ENCODE measurements around the gene LNX2. TPM values are rescaled to one million over a fixed set of nuclear protein-coding genes. Genes with fewer than 3 reads are reported as not detected.

LNX2 gene
- total RNA-seq, 1 experiment from 2014 or later, result 14.8 TPM

GRCh38 chr13:27622102-27622820 is 1.9 kb upstream of the LNX2 start:
- in situ Hi-C loops (cut with HindIII; ENCODE audit: low pct_unique_long_range_greater_than_20kb, low sequenced_read_pairs), result no loop called here
- peak; percentile 21 for DNase-seq (ENCODE audit: low read depth, low spot score)

GRCh38 chr13:27621366-27622101 is 1.2 kb upstream of the LNX2 start, which contains the start of gene POLR1D:
POLR1D (plus strand) TSS chr13:27621892; CDS start chr13:27621984, 92 bp downstream.
- in situ Hi-C loops (cut with HindIII; ENCODE audit: low pct_unique_long_range_greater_than_20kb, low sequenced_read_pairs), result no loop called here

GRCh38 chr13:27621116-27621365 is 712 bp upstream of the LNX2 start:
- in situ Hi-C loops (cut with HindIII; ENCODE audit: low pct_unique_long_range_greater_than_20kb, low sequenced_read_pairs), result no loop called here
- DNase-seq (ENCODE audit: low read depth, low spot score), result peak; percentile 55

More at GRCh38 chr13:27621366-27622101, 1.2 kb upstream of the LNX2 start, which contains the start of gene POLR1D:
- DNase-seq (ENCODE audit: low read depth, low spot score), result peak; percentile 75

- peak; percentile 26 for DNase-seq (ENCODE audit: low read depth, low spot score)
- in situ Hi-C loops (cut with HindIII; ENCODE audit: low pct_unique_long_range_greater_than_20kb, low sequenced_read_pairs), result no loop called here
These were observed 477 bp downstream of the LNX2 start for GRCh38 chr13:27619728-27620376.

GRCh38 chr13:27619093-27619727 is 1.1 kb downstream of the LNX2 start:
- in situ Hi-C loops (cut with HindIII; ENCODE audit: low pct_unique_long_range_greater_than_20kb, low sequenced_read_pairs), result no loop called here
- no peak for DNase-seq (ENCODE audit: low read depth, low spot score)

- in situ Hi-C loops (cut with HindIII; ENCODE audit: low pct_unique_long_range_greater_than_20kb, low sequenced_read_pairs), result no loop called here
- no peak for DNase-seq (ENCODE audit: low read depth, low spot score)
These were observed 2.4 kb downstream of the LNX2 start for GRCh38 chr13:27617881-27618321.

- in situ Hi-C loops (cut with HindIII; ENCODE audit: low pct_unique_long_range_greater_than_20kb, low sequenced_read_pairs), result no loop called here
- DNase-seq (ENCODE audit: low read depth, low spot score), result no peak
These were observed 6.7 kb downstream of the LNX2 start for GRCh38 chr13:27613628-27614027.

- in situ Hi-C loops (cut with HindIII; ENCODE audit: low pct_unique_long_range_greater_than_20kb, low sequenced_read_pairs), result no loop called here
- DNase-seq (ENCODE audit: low read depth, low spot score), result peak; percentile 72
These were observed 13.2 kb downstream of the LNX2 start for GRCh38 chr13:27607125-27607524.

- in situ Hi-C loops (cut with HindIII; ENCODE audit: low pct_unique_long_range_greater_than_20kb, low sequenced_read_pairs), result no loop called here
- no peak for DNase-seq (ENCODE audit: low read depth, low spot score)
These were observed 14.6 kb downstream of the LNX2 start for GRCh38 chr13:27605610-27606200.

GRCh38 chr13:27605099-27605498 is 15.2 kb downstream of the LNX2 start:
- in situ Hi-C loops (cut with HindIII; ENCODE audit: low pct_unique_long_range_greater_than_20kb, low sequenced_read_pairs), result no loop called here

GRCh38 chr13:27601803-27602202 is 18.5 kb downstream of the LNX2 start:
- in situ Hi-C loops (cut with HindIII; ENCODE audit: low pct_unique_long_range_greater_than_20kb, low sequenced_read_pairs), result no loop called here
- DNase-seq (ENCODE audit: low read depth, low spot score), result no peak

More at GRCh38 chr13:27605099-27605498, 15.2 kb downstream of the LNX2 start:
- no peak for DNase-seq (ENCODE audit: low read depth, low spot score)

- in situ Hi-C loops (cut with HindIII; ENCODE audit: low pct_unique_long_range_greater_than_20kb, low sequenced_read_pairs), result no loop called here
- no peak for DNase-seq (ENCODE audit: low read depth, low spot score)
These were observed 19.1 kb downstream of the LNX2 start for GRCh38 chr13:27601208-27601607.

GRCh38 chr13:27600711-27601110 is 19.6 kb downstream of the LNX2 start:
- no peak for DNase-seq (ENCODE audit: low read depth, low spot score)
- in situ Hi-C loops (cut with HindIII; ENCODE audit: low pct_unique_long_range_greater_than_20kb, low sequenced_read_pairs), result no loop called here

- peak; percentile 55 for DNase-seq (ENCODE audit: low read depth, low spot score)
- in situ Hi-C loops (cut with HindIII; ENCODE audit: low pct_unique_long_range_greater_than_20kb, low sequenced_read_pairs), result no loop called here
These were observed 20.3 kb downstream of the LNX2 start for GRCh38 chr13:27599845-27600553.

GRCh38 chr13:27599096-27599495 is 21.2 kb downstream of the LNX2 start:
- peak; percentile 81 for DNase-seq (ENCODE audit: low read depth, low spot score)
- in situ Hi-C loops (cut with HindIII; ENCODE audit: low pct_unique_long_range_greater_than_20kb, low sequenced_read_pairs), result no loop called here

- DNase-seq (ENCODE audit: low read depth, low spot score), result no peak
- in situ Hi-C loops (cut with HindIII; ENCODE audit: low pct_unique_long_range_greater_than_20kb, low sequenced_read_pairs), result no loop called here
These were observed 25.1 kb downstream of the LNX2 start for GRCh38 chr13:27595055-27595811.

GRCh38 chr13:27593267-27593666 is 27.1 kb downstream of the LNX2 start:
- in situ Hi-C loops (cut with HindIII; ENCODE audit: low pct_unique_long_range_greater_than_20kb, low sequenced_read_pairs), result no loop called here
- DNase-seq (ENCODE audit: low read depth, low spot score), result no peak
